ENCODE measurements around the gene SPINK13.
"Not testable (repeated sequence)": the region's sequence is repeated elsewhere in the genome, so short reads cannot be mapped to it uniquely, and the experiment has no call there.

SPINK13 gene, protein sequence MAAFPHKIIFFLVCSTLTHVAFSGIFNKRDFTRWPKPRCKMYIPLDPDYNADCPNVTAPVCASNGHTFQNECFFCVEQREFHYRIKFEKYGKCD

DNA sequence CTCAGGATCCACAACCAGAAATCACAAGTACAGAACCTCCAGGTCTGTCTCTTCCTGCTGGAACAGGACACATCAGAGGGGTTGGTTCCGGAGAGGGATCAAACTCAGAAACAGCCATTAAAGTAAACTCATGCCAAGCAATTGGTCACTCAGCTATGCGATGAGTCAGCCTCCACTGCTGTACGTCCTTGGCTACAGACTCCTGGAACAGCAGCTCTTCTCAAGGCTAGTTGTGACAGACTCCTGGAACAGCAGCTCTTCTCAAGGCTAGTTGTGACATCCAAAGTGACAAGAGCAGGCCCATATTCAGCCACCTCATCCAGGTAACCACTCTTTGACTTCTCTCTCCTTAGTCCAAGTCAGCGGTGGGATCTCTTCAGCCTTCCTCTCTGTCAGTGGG lies at the start of gene SPINK13:
SPINK13 (plus strand) TSS at position 229 of the 400 bp plus-strand sequence. CDS start 1,279 bp downstream, outside the sequence.
- DNase-seq (ENCODE audit: low spot score), result no peak

DNA sequence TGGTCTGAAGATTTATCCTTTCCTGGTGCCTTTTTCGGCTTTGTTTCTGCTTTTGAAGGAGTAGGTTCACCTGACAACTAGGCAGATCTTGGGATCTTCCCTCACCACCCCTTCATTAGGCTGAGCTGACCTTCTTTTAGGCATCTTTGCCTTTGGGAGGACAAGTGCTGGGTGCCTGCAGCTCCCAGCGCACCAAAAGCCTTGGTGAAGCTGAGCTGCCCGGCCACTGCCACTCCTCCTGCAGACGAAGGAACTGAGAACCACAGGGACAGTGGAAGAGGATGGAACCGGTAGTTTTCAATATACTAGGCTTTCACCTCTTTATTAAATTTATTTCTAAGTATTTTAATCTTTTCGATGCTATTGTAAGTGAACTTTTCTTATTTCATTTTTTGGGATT lies 47.1 kb upstream of the SPINK13 start:
- no peak for DNase-seq (ENCODE audit: low spot score)

DNA sequence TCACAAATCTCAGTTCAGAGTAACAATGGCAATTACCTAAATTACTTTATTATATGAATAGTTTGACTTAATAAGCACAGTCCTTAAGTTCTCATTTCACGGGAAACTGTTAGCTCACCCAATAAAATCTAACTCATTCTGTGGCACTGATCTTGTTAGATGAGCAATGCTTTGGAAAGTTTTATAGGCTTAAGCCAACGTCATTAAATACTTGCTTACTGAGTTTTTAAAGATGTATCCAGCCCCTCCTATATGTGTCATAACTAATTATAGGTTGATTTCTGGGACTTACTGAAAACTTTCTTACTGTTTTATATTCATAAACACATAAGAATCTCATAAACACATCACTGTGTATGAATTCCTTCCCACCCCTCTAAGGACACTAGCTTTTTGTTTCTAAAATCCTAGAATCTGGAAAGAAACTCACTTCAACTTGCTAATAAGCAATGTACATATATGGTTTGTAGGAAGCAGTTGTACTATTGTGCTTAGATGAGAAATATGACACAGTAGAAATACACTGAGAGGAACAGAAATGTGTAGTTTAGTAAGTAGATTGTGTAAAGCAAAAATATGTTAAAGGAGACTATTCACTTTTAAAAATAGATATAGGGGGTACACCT lies 44.4 kb upstream of the SPINK13 start:
- no peak for DNase-seq (ENCODE audit: low spot score)

DNA sequence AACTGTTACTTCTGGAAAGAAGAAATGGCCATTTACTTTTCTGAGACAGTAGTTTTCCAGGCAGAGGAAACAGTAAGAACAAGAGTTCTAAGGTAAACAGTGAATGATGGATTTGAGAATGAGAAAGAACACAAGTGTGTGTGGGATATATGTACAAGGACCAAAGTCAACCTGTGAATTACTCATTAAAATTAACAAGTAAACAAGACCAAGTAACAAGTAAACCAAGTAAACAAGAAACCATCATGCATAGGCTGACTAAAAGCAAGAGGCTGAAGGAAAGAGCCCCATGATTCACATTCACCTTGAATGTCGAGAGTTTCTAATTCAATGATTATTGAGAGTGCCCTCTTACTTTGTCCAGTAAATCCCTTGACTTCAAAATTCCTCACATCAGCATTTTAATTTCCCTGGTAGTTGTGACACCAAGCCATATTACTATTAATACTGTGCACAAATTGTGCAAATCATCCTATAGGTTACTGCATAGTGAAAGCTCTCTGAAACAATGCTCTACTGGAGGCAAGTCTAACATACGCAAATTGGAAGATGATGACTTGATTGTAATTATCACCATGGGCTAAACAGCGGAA lies 40.1 kb upstream of the SPINK13 start:
- no peak for DNase-seq (ENCODE audit: low spot score)

DNA sequence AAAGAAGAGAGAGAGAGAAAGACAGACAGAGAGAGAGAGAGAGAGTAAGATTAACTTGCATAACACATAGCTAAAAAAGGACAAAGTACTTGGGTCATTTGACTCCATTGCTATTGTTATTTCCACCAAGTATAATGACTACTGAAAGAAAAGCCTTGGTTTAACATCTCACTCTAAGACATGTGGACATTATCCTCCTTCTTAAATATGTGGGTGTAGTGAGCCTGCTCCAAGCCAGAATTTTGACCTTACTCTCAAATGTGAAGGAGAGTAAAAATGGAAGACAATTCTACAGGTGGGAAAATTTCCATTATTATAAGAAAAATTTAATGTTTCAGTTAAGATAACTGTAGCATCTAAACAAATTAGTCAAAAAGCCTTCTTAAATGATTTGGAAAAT lies 38.8 kb upstream of the SPINK13 start:
- DNase-seq (ENCODE audit: low spot score), result no peak

DNA sequence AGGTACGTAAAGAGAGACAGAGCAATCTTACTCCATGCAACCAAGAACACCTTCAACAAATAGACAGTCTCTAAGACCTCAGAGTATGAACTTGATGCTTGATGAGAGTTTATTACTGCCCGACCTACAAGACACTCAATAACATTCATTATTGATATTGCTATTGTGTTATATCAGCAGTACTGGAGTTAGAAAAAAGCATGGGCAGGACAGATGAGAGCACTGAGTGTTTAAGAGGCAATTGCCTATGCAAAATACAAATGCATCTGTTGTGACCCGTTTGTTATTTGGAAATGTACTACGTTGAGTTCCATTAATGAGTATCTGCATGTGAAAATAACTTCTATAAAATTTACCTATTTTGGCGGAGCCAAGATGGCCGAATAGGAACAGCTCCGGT lies 38.4 kb upstream of the SPINK13 start:
- no peak for DNase-seq (ENCODE audit: low spot score)

DNA sequence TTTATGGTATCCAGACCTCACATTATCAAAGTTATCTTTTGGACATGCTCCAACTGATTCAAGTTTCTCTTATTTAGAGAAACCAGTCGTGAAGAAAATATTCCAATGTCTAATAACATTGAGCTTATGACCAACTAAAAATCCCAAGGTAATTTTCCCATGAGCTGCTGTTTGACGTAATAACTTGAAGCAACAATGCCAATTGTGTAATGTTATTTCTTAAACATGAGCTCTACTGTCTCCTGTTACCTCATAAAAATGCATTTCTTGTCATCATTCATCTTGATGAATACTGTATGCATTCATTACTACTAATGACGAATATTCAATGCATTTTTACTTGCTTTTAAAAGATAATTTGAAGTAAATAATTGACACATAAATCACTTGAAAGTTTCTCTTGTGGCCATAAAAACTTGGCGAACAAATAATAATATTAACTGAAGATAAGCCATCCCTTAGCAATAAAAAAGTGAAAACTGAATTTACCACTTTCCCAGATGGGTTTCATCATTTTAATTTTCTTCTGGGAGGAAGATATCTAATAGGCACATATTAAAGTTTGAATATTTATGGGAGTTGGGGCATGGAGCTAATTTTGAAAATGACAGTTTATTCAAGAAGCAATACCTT lies 30.7 kb upstream of the SPINK13 start:
- no peak for DNase-seq (ENCODE audit: low spot score)

DNA sequence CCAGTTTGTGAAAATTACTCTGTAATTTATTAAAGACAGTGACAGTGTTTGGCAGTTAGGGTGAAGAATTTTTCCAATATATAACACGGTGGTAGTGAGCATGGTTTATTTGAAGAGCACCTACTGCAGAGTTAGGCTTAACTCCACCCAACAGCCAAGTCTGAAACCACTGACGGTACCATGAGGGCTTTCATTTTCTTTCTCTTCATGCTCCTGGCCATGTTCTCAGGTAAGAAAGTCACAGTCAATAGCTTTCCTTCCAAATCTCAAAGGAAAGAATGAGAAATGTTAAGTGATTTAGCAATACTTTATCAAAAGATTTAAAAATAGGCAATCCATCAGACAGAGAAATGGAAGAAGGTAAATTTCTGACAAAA lies 30.2 kb upstream of the SPINK13 start, which contains the start of gene MARCOL:
MARCOL (plus strand) TSS at position 108 of the 377 bp plus-strand sequence; CDS start at position 181, 73 bp downstream.
- no peak for DNase-seq (ENCODE audit: low spot score)

DNA sequence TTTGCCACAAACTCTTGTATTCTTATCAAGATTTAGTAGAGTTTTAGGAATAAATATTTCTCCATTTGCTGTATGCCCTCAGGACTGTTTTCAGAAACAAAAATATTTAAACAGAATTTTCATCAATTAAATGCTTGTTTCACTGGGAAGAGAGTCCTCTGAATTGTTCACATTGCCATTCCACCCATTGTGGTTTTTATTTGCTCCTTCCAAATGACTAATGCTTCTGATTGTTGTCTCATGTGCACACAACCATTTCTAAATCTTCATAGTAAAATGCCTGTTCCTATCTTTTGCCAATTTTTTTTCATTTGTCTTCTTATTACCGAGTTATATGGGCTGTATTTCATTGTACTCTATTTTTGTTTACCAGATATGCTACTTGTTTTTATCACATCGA lies 19.7 kb upstream of the SPINK13 start:
- DNase-seq (ENCODE audit: low spot score), result no peak

DNA sequence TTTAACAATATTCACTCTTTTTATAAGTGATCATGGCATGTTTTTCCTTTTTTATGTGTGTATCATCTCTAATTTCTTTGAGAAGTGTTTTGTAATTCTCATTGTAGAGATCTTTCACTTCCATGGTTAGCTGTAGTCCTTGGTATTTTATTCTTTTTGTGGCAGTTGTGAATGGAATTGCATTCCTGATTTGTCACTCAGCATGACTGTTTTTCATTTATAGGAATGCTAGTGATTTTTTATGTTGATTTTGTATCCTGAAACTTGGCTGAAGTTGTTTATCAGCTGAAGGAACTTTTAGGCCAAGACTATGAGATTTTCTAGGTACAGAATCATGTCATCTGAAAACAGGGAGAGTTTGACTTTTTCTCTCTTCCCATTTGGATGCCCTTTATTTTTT lies 13.1 kb upstream of the SPINK13 start:
- no peak for DNase-seq (ENCODE audit: low spot score)

DNA sequence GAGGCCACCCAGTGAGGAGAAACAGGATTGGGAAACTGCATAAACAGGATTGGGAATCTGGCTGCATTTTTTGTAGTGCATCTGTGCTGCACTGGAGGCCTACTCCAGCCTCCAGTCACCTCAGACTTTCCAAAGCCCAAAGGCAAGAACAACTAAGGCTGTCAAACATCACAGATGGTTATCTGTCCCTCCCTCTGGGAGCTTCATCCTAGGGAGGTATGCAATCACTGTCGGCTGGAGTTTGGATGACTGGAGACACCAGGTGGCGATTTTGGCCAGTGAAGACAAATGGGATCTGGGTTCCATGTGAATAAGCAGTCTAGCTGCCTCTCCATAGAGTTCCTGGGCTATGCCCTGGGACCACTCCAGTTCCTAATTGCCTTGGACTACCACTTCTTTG lies 9.3 kb upstream of the SPINK13 start:
- DNase-seq (ENCODE audit: low spot score), result no peak

DNA sequence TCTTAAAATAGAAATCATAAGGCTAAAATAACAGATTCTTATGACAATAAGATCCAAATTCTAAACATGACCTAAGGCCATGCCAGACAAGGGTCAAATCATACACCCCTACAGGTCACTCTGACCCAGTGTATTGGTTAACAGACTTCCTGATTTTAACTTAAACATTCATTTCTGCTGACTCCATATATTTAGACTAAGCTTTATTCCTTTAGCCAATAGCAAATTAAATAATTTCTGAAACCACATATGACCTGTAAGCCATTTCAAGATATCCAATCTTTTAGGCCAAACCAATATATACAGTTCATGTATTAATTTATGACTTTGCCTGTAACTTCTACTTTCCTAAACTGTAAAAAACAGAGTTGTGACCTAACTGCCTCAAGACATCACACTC lies 7.4 kb upstream of the SPINK13 start:
- no peak for DNase-seq (ENCODE audit: low spot score)

DNA sequence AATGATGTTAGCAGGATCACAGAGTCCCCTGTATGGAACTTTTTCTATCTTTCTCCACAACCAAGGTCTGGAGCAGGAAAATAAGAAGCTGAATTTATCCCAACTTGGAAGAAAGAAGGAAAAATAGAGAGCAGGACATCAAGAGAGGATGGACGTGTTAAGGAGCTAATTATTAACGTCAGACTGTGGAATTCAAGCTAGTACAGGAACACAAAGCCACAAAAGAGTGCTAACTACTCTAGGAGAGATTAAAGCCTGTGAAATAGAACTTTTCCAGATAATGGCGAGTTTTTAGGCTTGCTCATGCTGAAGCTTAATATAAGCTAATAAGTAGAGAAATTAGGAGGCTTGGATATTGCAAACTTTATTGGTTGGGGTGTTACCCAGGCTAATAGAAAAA lies 632 bp upstream of the SPINK13 start:
- no peak for DNase-seq (ENCODE audit: low spot score)

DNA sequence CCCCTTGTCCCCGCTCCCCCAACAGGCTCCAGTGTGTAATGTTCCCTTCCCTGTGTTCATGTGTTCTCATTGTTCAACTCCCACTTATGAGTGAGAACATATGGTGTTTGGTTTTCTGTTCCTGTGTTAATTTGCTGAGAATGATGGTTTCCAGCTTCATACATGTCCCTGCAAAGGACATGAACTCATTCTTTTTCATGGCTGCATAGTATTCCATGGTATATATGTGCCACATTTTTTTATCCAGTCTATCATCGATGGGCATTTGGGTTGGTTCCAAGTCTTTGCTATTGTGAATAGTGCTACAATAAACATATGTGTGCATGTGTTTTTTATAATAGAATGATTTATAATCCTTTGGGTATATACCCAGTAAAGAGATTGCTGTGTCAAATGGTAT lies 6.5 kb downstream of the SPINK13 start:
- DNase-seq (ENCODE audit: low spot score), result not testable (repeated sequence)

DNA sequence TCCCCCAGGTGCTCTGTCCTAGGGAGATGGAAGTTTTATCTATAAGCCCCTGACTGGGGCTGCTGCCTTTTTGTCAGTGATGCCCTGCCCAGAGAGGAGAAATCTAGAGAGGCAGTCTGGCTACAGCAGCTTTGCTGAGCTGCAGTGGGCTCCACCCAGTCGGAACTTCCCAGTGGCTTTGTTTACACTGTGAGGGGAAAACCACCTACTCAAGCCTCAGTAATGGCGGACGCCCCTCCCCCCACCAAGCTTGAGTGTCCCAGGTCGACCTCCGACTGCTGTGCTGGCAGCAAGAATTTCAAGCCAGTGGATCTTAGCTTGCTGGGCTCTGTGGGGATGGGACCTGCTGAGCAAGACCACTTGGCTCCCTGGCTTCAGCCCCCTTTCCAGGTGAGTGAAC lies 12.3 kb downstream of the SPINK13 start:
- DNase-seq (ENCODE audit: low spot score), result not testable (repeated sequence)

DNA sequence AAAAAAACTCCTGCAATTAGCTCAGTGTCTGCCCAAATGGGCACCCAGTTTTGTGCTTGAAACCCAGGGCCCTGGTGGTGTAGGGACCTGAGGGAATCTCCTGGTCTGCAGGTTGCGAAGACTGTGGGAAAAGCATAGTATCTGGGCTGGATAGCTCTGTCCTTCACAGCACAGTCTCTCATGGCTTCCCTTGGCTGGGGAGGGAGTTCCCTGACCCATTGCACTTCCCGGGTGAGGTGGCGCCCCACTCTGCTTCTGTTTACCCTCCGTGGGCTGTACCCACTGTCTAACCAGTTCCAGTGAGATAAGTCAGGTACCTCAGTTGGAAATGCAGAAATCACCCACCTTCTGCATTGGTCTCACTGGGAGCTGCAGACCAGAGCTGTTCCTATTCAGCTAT lies 12.7 kb downstream of the SPINK13 start:
- not testable (repeated sequence) for DNase-seq (ENCODE audit: low spot score)

DNA sequence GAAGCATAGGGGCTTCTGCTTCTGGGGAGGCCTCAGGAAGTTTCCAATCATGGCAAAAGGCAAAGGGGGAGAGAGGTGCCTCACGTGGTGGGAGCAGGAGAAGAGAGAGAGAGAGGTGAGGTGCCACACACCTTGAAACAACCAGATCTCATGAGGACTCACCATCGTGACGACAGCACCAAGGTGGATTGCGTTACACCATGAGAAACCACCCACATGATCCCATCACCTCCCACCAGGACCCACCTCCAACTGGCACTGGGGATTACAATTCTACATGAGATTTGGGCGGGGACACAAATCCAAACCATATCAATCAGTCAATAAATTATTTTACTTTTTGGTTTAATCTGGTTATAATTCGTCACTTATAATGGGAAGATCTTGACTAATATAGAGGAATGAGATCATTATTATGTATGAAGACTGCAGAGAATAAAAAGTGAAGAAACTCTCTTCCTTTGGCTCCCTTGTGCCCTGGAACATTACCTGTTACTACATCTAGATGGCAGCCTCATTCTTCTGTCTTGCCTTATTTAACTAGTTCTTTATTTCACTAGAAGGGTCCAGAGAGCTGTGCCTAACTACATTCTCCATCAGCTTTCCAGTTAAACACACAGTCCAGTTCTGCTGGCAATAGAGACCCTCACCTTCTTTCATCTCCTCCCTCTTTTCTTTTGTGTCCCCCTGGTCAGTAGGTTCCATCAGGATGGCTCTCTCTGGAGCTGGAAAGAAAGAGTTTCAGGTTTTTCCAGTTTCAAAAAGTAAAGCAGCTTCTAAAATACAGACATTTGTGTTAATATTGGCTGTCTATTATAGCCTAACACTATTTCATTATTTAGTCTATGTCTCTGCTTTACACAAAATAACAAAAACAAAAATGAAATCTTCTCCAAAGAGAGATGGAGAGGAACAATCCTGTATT lies 21.9 kb downstream of the SPINK13 start:
- DNase-seq (ENCODE audit: low spot score), result no peak

DNA sequence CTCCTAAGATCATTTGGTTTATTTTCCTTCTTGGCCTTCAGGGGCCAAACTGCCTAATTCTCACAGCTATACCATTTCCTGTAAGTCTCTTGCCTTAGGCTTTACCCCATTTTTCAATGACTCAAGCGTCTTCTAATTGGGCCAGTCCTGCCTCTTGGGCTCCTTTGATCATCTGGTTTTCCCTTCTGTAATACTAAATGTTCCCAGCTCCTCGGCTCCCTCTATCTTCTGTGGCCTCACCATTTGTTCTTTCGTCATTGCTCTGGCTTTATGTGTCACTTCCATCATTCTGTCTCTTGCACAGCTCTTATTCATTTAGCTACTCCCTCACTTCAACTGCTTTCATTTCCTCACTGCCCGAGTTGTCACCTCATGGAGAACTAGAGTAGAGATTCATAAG lies 29.1 kb downstream of the SPINK13 start:
- DNase-seq (ENCODE audit: low spot score), result no peak

DNA sequence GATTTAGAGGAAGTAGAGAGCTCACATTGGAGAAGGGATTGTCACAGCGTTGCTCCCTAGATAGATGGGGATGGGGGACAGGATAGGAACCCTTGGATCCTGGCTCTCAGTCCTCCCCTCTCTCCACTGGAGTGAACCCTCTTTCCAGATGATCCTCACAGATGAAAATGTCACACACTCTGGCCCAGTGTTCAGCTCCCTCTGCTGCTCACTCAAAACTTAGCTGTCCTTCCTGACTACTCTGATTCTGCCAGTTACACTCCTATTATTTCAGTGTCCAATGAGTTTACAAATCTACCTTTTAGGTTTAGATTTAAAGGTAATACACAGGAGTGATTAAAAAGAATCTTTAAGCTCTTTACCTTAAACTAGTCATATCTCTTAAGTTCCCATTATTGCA lies 37.9 kb downstream of the SPINK13 start:
- no peak for DNase-seq (ENCODE audit: low spot score)

DNA sequence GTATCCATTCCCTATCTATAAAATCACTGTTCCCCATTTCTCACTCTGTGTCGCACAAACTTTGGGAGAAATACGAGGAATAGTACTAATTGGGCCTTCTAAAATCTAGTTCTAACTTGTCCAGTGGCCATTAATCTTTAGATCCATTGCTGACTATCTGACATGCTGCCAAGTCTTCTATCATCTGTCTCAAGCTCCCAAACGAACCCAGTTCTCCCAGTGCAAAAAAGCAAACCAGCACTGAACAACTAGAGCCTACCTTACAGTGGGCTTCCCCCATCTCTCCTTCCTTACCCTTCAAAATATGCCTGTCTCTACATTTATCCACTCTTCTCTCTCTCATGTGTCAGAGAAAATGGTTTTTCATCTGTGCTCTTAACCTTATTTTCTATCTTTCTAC lies 40.4 kb downstream of the SPINK13 start:
- no peak for DNase-seq (ENCODE audit: low spot score)

DNA sequence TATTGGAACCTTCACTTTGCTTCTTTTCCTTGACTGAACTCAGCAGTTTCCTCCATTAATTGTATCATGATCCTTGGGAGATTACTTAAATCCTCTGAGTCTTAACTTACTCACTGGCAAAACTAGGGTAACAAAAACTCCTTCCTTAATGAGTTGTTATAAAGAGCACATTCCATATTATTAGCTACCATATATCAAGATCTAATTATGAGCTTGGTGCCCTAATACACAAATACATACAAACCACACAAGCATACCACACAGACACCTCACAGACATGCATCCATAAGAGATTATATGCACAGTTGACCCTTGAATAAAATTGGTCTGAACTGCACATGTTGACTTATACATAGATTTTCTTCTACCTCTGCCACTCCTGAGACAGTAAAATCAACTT lies 41.2 kb downstream of the SPINK13 start:
- DNase-seq (ENCODE audit: low spot score), result no peak

DNA sequence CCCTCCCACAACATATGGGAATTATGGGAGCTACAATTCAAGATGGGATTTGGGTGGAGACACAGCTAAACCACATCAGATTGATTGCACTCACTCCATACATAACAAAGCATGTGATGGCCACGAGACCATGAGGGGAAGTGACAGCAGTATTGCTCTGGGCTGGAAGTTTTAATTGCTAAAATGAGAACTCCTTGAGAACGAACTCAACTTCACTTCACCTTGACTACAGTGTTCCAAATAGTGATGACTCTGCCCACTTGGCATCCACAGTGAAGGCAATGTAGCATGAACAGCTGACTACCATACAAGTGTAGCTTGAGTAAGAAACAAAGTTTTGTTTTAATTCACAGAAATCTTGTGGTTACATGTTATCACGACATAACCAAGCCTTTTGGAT lies 42.9 kb downstream of the SPINK13 start:
- no peak for DNase-seq (ENCODE audit: low spot score)
